ENCODE data around the gene MACF1. TPM values are rescaled to one million over a fixed set of nuclear protein-coding genes. Genes with fewer than 3 reads are reported as not detected.

Gene MACF1
- total and polyA plus RNA-seq, 7 donors: 38.9 to 162 (median 71.4) TPM

GRCh38 chr1:39194398-39195051 is 10.0 kb upstream of the MACF1 start:
- TF ChIP-seq CTCF (IDR thresholded peaks at IDR 0.05): no peak
- Histone ChIP-seq H3K9me3 (no peaks in the 10 kb centered on the region), H3K4me1 (peaks cover 48% of the 10 kb centered on the region), H3K4me3 (no peak overlapping the region), H3K36me3 (ENCODE audit: insufficient read depth in 1 of 2, low read depth in 1 of 2) (no peaks in the 10 kb centered on the region), H3K27me3 (ENCODE audit: insufficient read depth in 3 of 3, low read length in 2 of 3) (no peaks in the 10 kb centered on the region), H3K27ac (no peak overlapping the region)
- DNase-seq (no peak), ATAC-seq (no peak)
- 78 to 81% (median 78%) methylated on average over 8 of the region's 8 CpGs for WGBS, 3 donors
- intact Hi-C loops (cut with DNase I): loop anchor here (5.0 kb wide), 2 partner anchors 63 to 87 kb away; no protein-coding TSS in a partner anchor

- Histone ChIP-seq H3K4me1 (peaks cover 46% of the 10 kb centered on the region), H3K9me3 (no peaks in the 10 kb centered on the region), H3K36me3 (ENCODE audit: insufficient read depth in 1 of 2, low read depth in 1 of 2) (no peaks in the 10 kb centered on the region), H3K27ac (no peak overlapping the region), H3K4me3 (no peak overlapping the region), H3K27me3 (ENCODE audit: insufficient read depth in 3 of 3, low read length in 2 of 3) (no peaks in the 10 kb centered on the region)
- ATAC-seq (no peak), DNase-seq (no peak)
- TF ChIP-seq CTCF (IDR thresholded peaks at IDR 0.05): no peak
- intact Hi-C loops (cut with DNase I): loop anchor here in 1 of 2 donors (5.0 kb wide), 1 partner anchor 62 kb away; no protein-coding TSS in a partner anchor
- WGBS, 3 donors: 71 to 80% (median 71%) methylated on average over 5 of the region's 5 CpGs
These were observed 9.1 kb upstream of the MACF1 start for GRCh38 chr1:39195166-39196111.

- WGBS, 3 donors: 79 to 80% (median 80%) methylated on average over 6 of the region's 6 CpGs
- Histone ChIP-seq H3K4me1 (peaks cover 35% of the 10 kb centered on the region), H3K27ac (peak overlapping the region; percentile 14)
These were observed 8.0 kb upstream of the MACF1 start for GRCh38 chr1:39196244-39197215.

More at GRCh38 chr1:39196244-39197215, 8.0 kb upstream of the MACF1 start:
- Histone ChIP-seq H3K4me3 (no peak overlapping the region), H3K9me3 (no peaks in the 10 kb centered on the region), H3K36me3 (ENCODE audit: insufficient read depth in 1 of 2, low read depth in 1 of 2) (no peaks in the 10 kb centered on the region), H3K27me3 (ENCODE audit: insufficient read depth in 3 of 3, low read length in 2 of 3) (no peaks in the 10 kb centered on the region)
- intact Hi-C loops (cut with DNase I): loop anchor here in 1 of 2 donors (5.0 kb wide), 1 partner anchor 61 kb away; no protein-coding TSS in a partner anchor
- no peak for TF ChIP-seq CTCF (IDR thresholded peaks at IDR 0.05)
- ATAC-seq (no peak), DNase-seq (no peak)
